A549 treated with Hydrocortisone at 1 μM for 4 hours (cell line): ENCODE results near the gene ZDHHC1. TPM values are rescaled to one million over a fixed set of nuclear protein-coding genes. Genes with fewer than 3 reads are reported as not detected.

Source experiments
- total RNA-seq: library from RNA; stranded (reverse); fragments of 200-300 nt; extraction: Qiagen RNA extraction; gene quantifications from 5 replicates; pipeline ENCODE4 v1.2.3, GENCODE V29; 2022

Gene ZDHHC1
- total RNA-seq: 5.4 to 6.9 TPM (median 6.8 TPM) in 5 replicates

DNA sequence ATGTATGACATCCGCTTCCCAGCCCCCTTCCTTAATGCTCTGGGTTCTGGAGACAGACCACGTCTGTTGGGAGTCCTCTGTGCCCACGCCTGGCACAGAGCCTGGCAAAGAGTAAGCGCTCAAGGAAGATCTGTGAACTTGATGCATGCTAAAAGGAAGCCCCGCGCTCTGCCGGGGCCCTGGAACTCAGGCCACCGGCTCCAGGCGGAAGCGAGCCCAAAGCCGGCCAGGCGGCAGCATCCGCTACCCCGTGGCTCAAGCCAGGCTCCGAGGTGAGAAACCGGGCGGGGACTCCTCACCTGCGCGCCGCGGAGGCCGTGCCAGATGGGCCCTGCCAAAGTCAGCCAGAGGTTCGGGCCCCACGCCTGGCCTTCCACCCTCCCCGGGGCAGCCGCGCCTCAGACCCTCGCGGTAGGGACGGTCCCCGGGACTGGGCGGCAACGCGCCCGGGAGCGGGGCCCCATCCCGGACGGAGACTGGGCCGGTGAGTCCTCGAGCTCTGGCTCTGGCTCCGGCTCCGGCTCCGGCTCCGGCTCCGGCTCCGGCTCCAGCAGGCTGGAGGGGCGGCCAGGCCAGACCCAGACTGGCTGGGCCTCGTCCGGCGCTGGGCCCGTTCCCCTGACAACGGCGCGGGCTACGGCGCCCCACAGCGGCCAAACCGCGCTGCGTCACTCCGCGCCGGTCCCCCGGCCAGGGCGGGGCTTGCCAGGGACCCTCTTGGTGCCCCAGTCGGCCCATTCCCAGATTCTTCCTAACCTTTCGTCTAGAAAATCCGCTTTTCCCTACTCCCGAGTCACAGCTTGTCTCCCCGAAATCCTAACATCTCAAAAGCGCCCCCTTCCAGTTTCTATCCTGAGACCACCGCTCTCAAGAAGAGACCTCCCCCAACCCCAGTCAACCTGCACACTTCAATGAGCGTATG is at the start of gene ZDHHC1:
Gene ZDHHC1, minus strand, starts transcription at position 606 of the 922 bp plus-strand sequence. CDS start 8,702 bp downstream, outside the sequence.

GRCh38 chr16:67430977-67431774 is 14.9 kb upstream of the ZDHHC1 start, which contains the start of gene HSD11B2:
Gene HSD11B2 (plus strand): TSS chr16:67431121. CDS start chr16:67431249, 128 bp downstream.

GRCh38 chr16:67393111-67393787 is 23.0 kb downstream of the ZDHHC1 start, which contains the start of gene TPPP3:
Gene TPPP3 (minus strand): TSS chr16:67393498. CDS start chr16:67391111, 2,387 bp downstream.

Other genes with a start within 250 kb of the ZDHHC1 start
- gene NOL3, start 245.9 kb downstream of the ZDHHC1 start, total RNA-seq: 80.2 to 102 TPM (median 97.0 TPM) in 5 replicates
- 5.5 to 9.0 TPM (median 6.2 TPM) in 5 replicates for gene MATCAP1, start 232.5 kb downstream of the ZDHHC1 start, total RNA-seq
- gene EXOC3L1, start 226.3 kb downstream of the ZDHHC1 start, total RNA-seq: 0.06 to 0.25 TPM (median 0.17 TPM) in 5 replicates
- gene E2F4, start 224.3 kb downstream of the ZDHHC1 start, total RNA-seq: 92.3 to 103 TPM (median 99.1 TPM) in 5 replicates
- gene ELMO3, start 217.3 kb downstream of the ZDHHC1 start, total RNA-seq: 0.76 to 1.3 TPM (median 1.2 TPM) in 5 replicates
- gene TMEM208, start 189.3 kb downstream of the ZDHHC1 start, total RNA-seq: 84.1 to 104 TPM (median 91.8 TPM) in 5 replicates
- 41.9 to 59.6 TPM (median 54.0 TPM) in 5 replicates for gene FHOD1, start 169.0 kb downstream of the ZDHHC1 start, total RNA-seq
- gene SLC9A5, start 167.5 kb downstream of the ZDHHC1 start, total RNA-seq: 1.2 to 1.9 TPM (median 1.5 TPM) in 5 replicates
- gene PLEKHG4, start 136.9 kb downstream of the ZDHHC1 start, total RNA-seq: 12.7 to 16.0 TPM (median 15.3 TPM) in 5 replicates
- gene KCTD19, start 89.7 kb downstream of the ZDHHC1 start, total RNA-seq: 0.21 to 0.53 TPM (median 0.39 TPM) in 5 replicates
- 0.06 to 0.17 TPM in 2 of 5 replicates, not detected in the others for gene LRRC36, start 89.7 kb downstream of the ZDHHC1 start, total RNA-seq
- gene TPPP3, start 23.0 kb downstream of the ZDHHC1 start, total RNA-seq: 9.5 to 13.9 TPM (median 13.7 TPM) in 5 replicates
- 2.0 to 2.3 TPM (median 2.2 TPM) in 5 replicates for gene HSD11B2, start 14.6 kb upstream of the ZDHHC1 start, total RNA-seq
- 102 to 121 TPM (median 114 TPM) in 5 replicates for gene ATP6V0D1, start 64.7 kb upstream of the ZDHHC1 start, total RNA-seq
- gene AGRP, start 67.1 kb upstream of the ZDHHC1 start, total RNA-seq: 0.20 TPM in 1 of 5 replicates, not detected in the others
- gene RIPOR1, start 112.4 kb upstream of the ZDHHC1 start, total RNA-seq: 38.8 to 45.9 TPM (median 43.7 TPM) in 5 replicates
- gene CTCF, start 146.0 kb upstream of the ZDHHC1 start, total RNA-seq: 31.5 to 41.8 TPM (median 34.4 TPM) in 5 replicates
- gene CARMIL2, start 228.7 kb upstream of the ZDHHC1 start, total RNA-seq: 1.5 to 2.7 TPM (median 2.2 TPM) in 5 replicates
- gene ACD, start 243.8 kb upstream of the ZDHHC1 start, total RNA-seq: 33.0 to 37.8 TPM (median 35.2 TPM) in 5 replicates
- 1.5 to 2.4 TPM (median 2.2 TPM) in 5 replicates for gene PARD6A, start 244.5 kb upstream of the ZDHHC1 start, total RNA-seq